CD4-positive, alpha-beta memory T cell (primary cell): ENCODE results near the gene MYCBPAP. TPM values are rescaled to one million over a fixed set of nuclear protein-coding genes. Genes with fewer than 3 reads are reported as not detected.

ENCODE experiments used
- CTCF ChIA-PET: fragments of 350-600 bp; sonication (Branson Sonifier 250); formaldehyde crosslinking; loops from one replicate; lab custom pipeline; 2021; ENCODE audit warnings: inconsistent platforms; ENCODE audit not compliant: partially characterized antibody; lab: Charles Lee
- POLR2A ChIA-PET: fragments of 350-600 bp; sonication (Branson Sonifier 250); formaldehyde crosslinking; loops from one replicate; lab custom pipeline; 2021; ENCODE audit not compliant: partially characterized antibody; lab: Charles Lee
- DNase-seq, 5 donors: peaks; one replicate each; pipeline versions ENCODE4 v3.0.0 to v3.0.0-alpha.2; 2020 to 2022; ENCODE audit warnings: mixed read lengths in 1 of 5
- H3K27ac ChIP-seq: one replicate; pipeline ENCODE4 v1.7.0; 2013; ENCODE audit warnings: low read depth, low read length
- H3K27me3 ChIP-seq: 2 replicates; pipeline ENCODE4 v1.7.0; 2013; ENCODE audit warnings: mild to moderate bottlenecking, low read length, moderate library complexity; ENCODE audit not compliant: insufficient read depth
- H3K36me3 ChIP-seq: 2 replicates; pipeline ENCODE4 v1.7.0; 2013; ENCODE audit warnings: mild to moderate bottlenecking, low read length, moderate library complexity; ENCODE audit not compliant: insufficient read depth
- H3K4me1 ChIP-seq: 2 replicates; pipeline ENCODE4 v1.7.0; 2013; ENCODE audit warnings: mild to moderate bottlenecking, low read length, moderate library complexity; ENCODE audit not compliant: insufficient read depth
- H3K4me3 ChIP-seq, 2 donors: one replicate each; pipeline ENCODE4 v1.7.0; 2013; ENCODE audit warnings: low read length in 2 of 2, mild to moderate bottlenecking in 1 of 2
- H3K9me3 ChIP-seq, 2 donors: one replicate each; pipeline ENCODE4 v1.7.0; 2013; ENCODE audit warnings: low read length in 2 of 2, control low read depth in 1 of 2; ENCODE audit not compliant: control insufficient read depth in 1 of 2
- H3K27ac Mint-ChIP-seq, 7 donors: one replicate each; pipeline ENCODE4 v1.8.0; 2020 to 2021; ENCODE audit warnings: mixed read lengths in 7 of 7, mild to moderate bottlenecking in 6 of 7, inconsistent platforms in 3 of 7, moderate library complexity in 3 of 7
- H3K27me3 Mint-ChIP-seq, 2 donors: one replicate each; pipeline ENCODE4 v1.8.0; 2020 to 2021; ENCODE audit warnings: mixed read lengths in 2 of 2
- H3K36me3 Mint-ChIP-seq, 2 donors: one replicate each; pipeline ENCODE4 v1.8.0; 2020 to 2021; ENCODE audit warnings: mixed read lengths in 2 of 2, inconsistent platforms in 1 of 2, mild to moderate bottlenecking in 1 of 2
- H3K4me1 Mint-ChIP-seq, 4 donors: one replicate each; pipeline ENCODE4 v1.8.0; 2020 to 2021; ENCODE audit warnings: mixed read lengths in 4 of 4, mild to moderate bottlenecking in 1 of 4
- H3K4me3 Mint-ChIP-seq, 8 donors: one replicate each; pipeline ENCODE4 v1.8.0; 2020 to 2021; ENCODE audit warnings: mixed read lengths in 8 of 8, mild to moderate bottlenecking in 7 of 8, moderate library complexity in 6 of 8, inconsistent platforms in 3 of 8
- H3K9me3 Mint-ChIP-seq, 8 donors: one replicate each; pipeline ENCODE4 v1.8.0; 2020 to 2021; ENCODE audit warnings: mixed read lengths in 8 of 8, mild to moderate bottlenecking in 5 of 8, inconsistent platforms in 3 of 8, moderate library complexity in 1 of 8
- intact Hi-C: fragments of 100-400 bp; cut with micrococcal nuclease; formaldehyde crosslinking; loops from one replicate; pipeline ENCODE4 v1.15.1; 2023
- polyA plus RNA-seq, 2 donors: library from polyadenylated mRNA; unstranded; fragments of 300-500 nt; fragmentation: Illumina TruSeq; gene quantifications; one replicate each; pipeline ENCODE4 v1.2.3, GENCODE V29; 2021
- total RNA-seq, 2 experiments: library from RNA; stranded (reverse); gene quantifications; one replicate each; pipeline ENCODE4 v1.2.3, GENCODE V29; 2021

Gene MYCBPAP
- total and polyA plus RNA-seq, 4 experiments from 2014 or later = 0.24 to 6.8 (median 5.3) TPM; not detected in 1

DNA sequence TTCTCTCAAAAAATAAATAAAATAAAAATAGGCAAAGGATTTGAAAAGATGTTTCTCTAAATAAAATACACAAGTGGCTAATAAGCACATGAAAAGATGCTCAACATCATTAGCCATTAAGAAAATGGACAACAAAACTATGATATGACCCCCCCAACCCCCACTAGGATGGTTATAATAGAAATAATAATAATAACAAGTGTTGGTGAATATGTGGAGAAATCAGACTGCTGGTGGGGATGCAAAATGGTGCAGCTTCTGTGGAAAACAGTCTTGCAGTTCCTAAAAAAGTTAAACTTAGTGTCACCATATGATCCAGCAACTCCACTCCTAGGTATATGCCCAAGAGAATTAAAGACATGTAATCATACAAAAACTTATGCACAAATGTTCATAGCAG lies 9.0 kb upstream of the MYCBPAP start:
- Mint-ChIP-seq H3K27me3 (peaks cover 0 to 1% of the 10 kb centered on the region in 2 donors), H3K36me3 (no peaks in the 10 kb centered on the region), H3K27ac (no peak overlapping the region), H3K9me3 (peaks cover 0 to 2% (median 0%) of the 10 kb centered on the region in 8 donors), H3K4me3 (no peak overlapping the region), H3K4me1 (peaks cover 0 to 8% (median 3%) of the 10 kb centered on the region in 4 donors)
- CTCF ChIA-PET = interaction anchor here (1.6 kb wide), 1 partner anchor 17 kb away, joined by 4 read pairs; no protein-coding TSS in a partner anchor
- no peaks in the 10 kb centered on the region for H3K27me3 ChIP-seq
- H3K9me3 ChIP-seq = no peaks in the 10 kb centered on the region
- H3K4me3 ChIP-seq = no peak overlapping the region
- no peaks in the 10 kb centered on the region for H3K4me1 ChIP-seq
- POLR2A ChIA-PET = no interaction called here
- no peak for DNase-seq
- intact Hi-C loops = no loop called here
- H3K36me3 ChIP-seq = no peaks in the 10 kb centered on the region
- H3K27ac ChIP-seq = no peak overlapping the region

- intact Hi-C loops = no loop called here
- Histone ChIP-seq H3K4me3 (no peak overlapping the region), H3K4me1 (no peaks in the 10 kb centered on the region), H3K27ac (no peak overlapping the region), H3K27me3 (no peaks in the 10 kb centered on the region), H3K36me3 (no peaks in the 10 kb centered on the region), H3K9me3 (no peaks in the 10 kb centered on the region)
- no peak for DNase-seq
- POLR2A ChIA-PET = no interaction called here
- Mint-ChIP-seq H3K36me3 (no peaks in the 10 kb centered on the region), H3K9me3 (peaks cover 0 to 2% (median 0%) of the 10 kb centered on the region in 8 donors), H3K4me3 (no peak overlapping the region), H3K4me1 (peaks cover 0 to 8% (median 3%) of the 10 kb centered on the region in 4 donors), H3K27me3 (peaks cover 0 to 1% of the 10 kb centered on the region in 2 donors), H3K27ac (no peak overlapping the region)
- CTCF ChIA-PET = interaction anchor here (1.6 kb wide), 1 partner anchor 17 kb away, joined by 4 read pairs; no protein-coding TSS in a partner anchor
Observed at GRCh38 chr17:50499721-50500120, 8.5 kb upstream of the MYCBPAP start.

GRCh38 chr17:50501054-50501453 lies 7.2 kb upstream of the MYCBPAP start:
- no peaks in the 10 kb centered on the region for H3K36me3 ChIP-seq
- no peak overlapping the region for H3K4me3 Mint-ChIP-seq
- no peak overlapping the region for H3K27ac Mint-ChIP-seq
- peaks cover 0 to 8% (median 3%) of the 10 kb centered on the region in 4 donors for H3K4me1 Mint-ChIP-seq
- no peaks in the 10 kb centered on the region for H3K27me3 ChIP-seq
- ChIA-PET POLR2A (no interaction called here), CTCF (interaction anchor here (0.7 to 6.1 kb wide), 15 partner anchors 9 to 362 kb away, joined by 3 to 32 read pairs (median 3); partner anchors contain the start of genes LUC7L3 and RSAD1)
- H3K4me1 ChIP-seq = no peaks in the 10 kb centered on the region
- no peaks in the 10 kb centered on the region for H3K36me3 Mint-ChIP-seq
- no peaks in the 10 kb centered on the region for H3K27me3 Mint-ChIP-seq
- H3K9me3 ChIP-seq = no peaks in the 10 kb centered on the region
- no peak for DNase-seq
- no peak overlapping the region for H3K4me3 ChIP-seq
- H3K9me3 Mint-ChIP-seq = peaks cover 0 to 2% (median 0%) of the 10 kb centered on the region in 8 donors
- intact Hi-C loops = loop anchor here (1.0 kb wide), 2 partner anchors 23 to 139 kb away; partner anchors contain the start of gene RSAD1
- H3K27ac ChIP-seq = no peak overlapping the region

DNA sequence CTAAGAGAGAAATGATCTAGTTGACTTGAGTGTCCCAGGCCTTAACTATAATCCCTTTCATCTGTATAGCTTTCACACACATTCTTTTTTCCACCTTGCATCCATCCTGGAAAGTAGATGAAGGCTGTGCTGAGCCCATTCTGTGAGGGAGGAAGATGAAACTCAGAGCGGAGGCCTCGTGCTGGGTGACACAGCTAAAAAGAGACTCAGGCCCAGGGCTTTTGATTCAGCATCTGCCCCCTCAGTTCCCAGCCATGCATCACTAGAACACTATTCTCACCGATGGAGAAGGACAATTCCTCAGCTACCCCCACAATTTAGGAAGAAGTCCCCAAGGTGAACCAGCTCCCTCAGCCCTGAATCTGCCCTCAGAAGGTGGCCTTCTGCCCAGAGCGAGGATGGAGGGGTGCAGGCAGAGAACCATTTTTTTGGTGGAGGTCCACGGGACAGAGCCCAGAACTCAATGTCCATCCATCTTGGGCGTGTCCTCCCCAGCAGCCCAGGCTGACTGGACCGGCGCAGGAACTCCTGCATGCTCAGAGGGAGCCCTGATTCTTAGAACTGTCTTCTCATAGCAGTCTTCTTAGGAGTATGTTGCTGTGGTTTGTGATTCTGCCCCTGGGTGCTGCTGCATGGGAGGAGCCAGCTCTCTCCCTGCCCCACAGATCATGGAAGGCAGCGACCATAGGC lies 5.8 kb upstream of the MYCBPAP start:
- peak overlapping the region in 2 of 7 donors; percentile 17 to 21 for H3K27ac Mint-ChIP-seq

GRCh38 chr17:50505591-50506130 lies 2.6 kb upstream of the MYCBPAP start:
- Mint-ChIP-seq H3K9me3 (peaks cover 0 to 2% (median 0%) of the 10 kb centered on the region in 8 donors), H3K27ac (peak overlapping the region in 1 of 7 donors; percentile 51), H3K4me3 (no peak overlapping the region), H3K4me1 (peaks cover 9 to 34% (median 21%) of the 10 kb centered on the region in 4 donors), H3K36me3 (peaks cover 0 to 3% of the 10 kb centered on the region in 2 donors), H3K27me3 (no peaks in the 10 kb centered on the region)
- H3K36me3 ChIP-seq = no peaks in the 10 kb centered on the region
- no peak for DNase-seq
- no peaks in the 10 kb centered on the region for H3K9me3 ChIP-seq
- POLR2A ChIA-PET = no interaction called here
- no peak overlapping the region for H3K27ac ChIP-seq
- no peaks in the 10 kb centered on the region for H3K27me3 ChIP-seq
- H3K4me1 ChIP-seq = peaks cover 20% of the 10 kb centered on the region
- intact Hi-C loops = loop anchor here (5.0 kb wide), 1 partner anchor 37 kb away; no protein-coding TSS in a partner anchor
- CTCF ChIA-PET = interaction anchor here (1.6 to 6.1 kb wide), 2 partner anchors 22 to 26 kb away, joined by 6 to 32 read pairs; no protein-coding TSS in a partner anchor
- H3K4me3 ChIP-seq = no peak overlapping the region

More for the DNA sequence above, 5.8 kb upstream of the MYCBPAP start:
- Histone ChIP-seq H3K36me3 (no peaks in the 10 kb centered on the region), H3K4me3 (no peak overlapping the region), H3K4me1 (no peaks in the 10 kb centered on the region), H3K27ac (no peak overlapping the region), H3K9me3 (no peaks in the 10 kb centered on the region), H3K27me3 (no peaks in the 10 kb centered on the region)
- peaks cover 0 to 8% (median 3%) of the 10 kb centered on the region in 4 donors for H3K4me1 Mint-ChIP-seq
- no peak for DNase-seq
- no peaks in the 10 kb centered on the region for H3K36me3 Mint-ChIP-seq
- no peak overlapping the region for H3K4me3 Mint-ChIP-seq
- CTCF ChIA-PET = interaction anchor here (0.7 to 6.1 kb wide), 10 partner anchors 9 to 217 kb away, joined by 3 to 32 read pairs (median 4); partner anchors contain the start of genes LUC7L3 and RSAD1
- POLR2A ChIA-PET = interaction anchor here (1.0 kb wide), 1 partner anchor 8 kb away, joined by 3 read pairs; no protein-coding TSS in a partner anchor
- intact Hi-C loops = no loop called here
- no peaks in the 10 kb centered on the region for H3K27me3 Mint-ChIP-seq
- H3K9me3 Mint-ChIP-seq = peaks cover 0 to 2% (median 0%) of the 10 kb centered on the region in 8 donors

DNA sequence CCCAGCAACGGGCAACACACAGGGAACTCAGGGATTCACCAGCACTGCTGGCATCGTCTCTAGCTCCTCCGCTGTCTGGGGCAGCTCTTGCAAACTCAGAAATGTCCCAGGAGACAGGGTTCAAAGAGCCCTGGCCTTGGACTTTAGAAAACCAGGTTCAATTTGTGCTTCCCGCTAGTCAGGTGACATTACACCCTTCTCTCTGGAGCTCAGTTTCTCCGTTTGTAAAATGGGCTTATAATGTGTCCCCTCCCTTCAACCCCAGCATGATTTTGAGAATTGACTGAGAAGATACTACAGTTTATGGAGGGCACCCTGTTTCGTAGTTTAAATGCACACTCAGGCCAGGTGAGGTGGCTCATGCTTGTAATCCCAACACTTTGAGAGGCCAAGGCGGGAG lies 1.9 kb upstream of the MYCBPAP start:
- Mint-ChIP-seq H3K4me1 (peaks cover 14 to 41% (median 26%) of the 10 kb centered on the region in 4 donors), H3K36me3 (peaks cover 0 to 3% of the 10 kb centered on the region in 2 donors), H3K27me3 (no peaks in the 10 kb centered on the region), H3K27ac (peak overlapping the region in 1 of 7 donors; percentile 60), H3K9me3 (peaks cover 0 to 2% (median 0%) of the 10 kb centered on the region in 8 donors), H3K4me3 (peak overlapping the region in 3 of 8 donors; percentile 2 to 39 (median 10))
- Histone ChIP-seq H3K36me3 (no peaks in the 10 kb centered on the region), H3K27ac (no peak overlapping the region), H3K9me3 (no peaks in the 10 kb centered on the region), H3K4me1 (peaks cover 27% of the 10 kb centered on the region), H3K4me3 (no peak overlapping the region), H3K27me3 (no peaks in the 10 kb centered on the region)
- CTCF ChIA-PET = interaction anchor here (6.1 kb wide), 1 partner anchor 23 kb away, joined by 32 read pairs; no protein-coding TSS in a partner anchor
- no peak for DNase-seq
- POLR2A ChIA-PET = no interaction called here
- intact Hi-C loops = loop anchor here (5.0 kb wide), 1 partner anchor 36 kb away; no protein-coding TSS in a partner anchor
